ENCODE measurements around the gene PPP1R3G.

DNA sequence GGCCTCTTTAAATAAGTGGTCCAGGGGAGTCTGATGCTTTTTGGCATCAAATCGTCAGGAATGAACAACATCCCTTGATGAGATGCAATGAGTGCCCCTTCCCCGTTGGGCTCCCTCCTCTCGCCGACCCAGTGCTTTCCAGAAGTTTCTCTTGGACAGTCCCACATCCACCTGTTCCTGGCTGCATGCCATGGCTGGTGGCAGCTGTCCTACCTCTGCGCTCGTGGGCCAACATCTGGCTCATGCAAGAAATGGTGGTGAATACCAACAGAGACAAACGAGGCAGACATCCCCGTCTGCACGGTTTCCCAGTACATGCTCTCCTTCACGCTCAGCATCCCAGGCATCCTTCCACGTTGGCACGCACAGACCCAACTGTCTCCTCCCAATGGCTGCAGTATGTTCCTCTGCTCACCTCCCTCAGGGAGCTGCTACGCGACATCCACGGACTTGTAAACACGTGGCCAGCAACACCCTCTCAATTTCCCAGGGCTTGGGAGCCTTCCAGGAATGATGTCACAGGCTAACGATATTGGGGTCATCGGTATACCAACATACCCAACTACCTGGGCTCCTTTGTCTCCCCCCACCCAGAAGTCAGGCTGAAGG lies 37.5 kb downstream of the PPP1R3G start:
- TF ChIP-seq SIN3A (IDR thresholded peaks at IDR 0.05; ENCODE audit: borderline replicate concordance, insufficient read depth, low read length), result no peak
- TF ChIP-seq TAF1 (IDR thresholded peaks at IDR 0.05; ENCODE audit: borderline replicate concordance, insufficient read depth, low read length), result no peak
- no peak for TF ChIP-seq POLR2AphosphoS5 (IDR thresholded peaks at IDR 0.05; ENCODE audit: low read depth, low read length)
- TF ChIP-seq, protein P1, sequence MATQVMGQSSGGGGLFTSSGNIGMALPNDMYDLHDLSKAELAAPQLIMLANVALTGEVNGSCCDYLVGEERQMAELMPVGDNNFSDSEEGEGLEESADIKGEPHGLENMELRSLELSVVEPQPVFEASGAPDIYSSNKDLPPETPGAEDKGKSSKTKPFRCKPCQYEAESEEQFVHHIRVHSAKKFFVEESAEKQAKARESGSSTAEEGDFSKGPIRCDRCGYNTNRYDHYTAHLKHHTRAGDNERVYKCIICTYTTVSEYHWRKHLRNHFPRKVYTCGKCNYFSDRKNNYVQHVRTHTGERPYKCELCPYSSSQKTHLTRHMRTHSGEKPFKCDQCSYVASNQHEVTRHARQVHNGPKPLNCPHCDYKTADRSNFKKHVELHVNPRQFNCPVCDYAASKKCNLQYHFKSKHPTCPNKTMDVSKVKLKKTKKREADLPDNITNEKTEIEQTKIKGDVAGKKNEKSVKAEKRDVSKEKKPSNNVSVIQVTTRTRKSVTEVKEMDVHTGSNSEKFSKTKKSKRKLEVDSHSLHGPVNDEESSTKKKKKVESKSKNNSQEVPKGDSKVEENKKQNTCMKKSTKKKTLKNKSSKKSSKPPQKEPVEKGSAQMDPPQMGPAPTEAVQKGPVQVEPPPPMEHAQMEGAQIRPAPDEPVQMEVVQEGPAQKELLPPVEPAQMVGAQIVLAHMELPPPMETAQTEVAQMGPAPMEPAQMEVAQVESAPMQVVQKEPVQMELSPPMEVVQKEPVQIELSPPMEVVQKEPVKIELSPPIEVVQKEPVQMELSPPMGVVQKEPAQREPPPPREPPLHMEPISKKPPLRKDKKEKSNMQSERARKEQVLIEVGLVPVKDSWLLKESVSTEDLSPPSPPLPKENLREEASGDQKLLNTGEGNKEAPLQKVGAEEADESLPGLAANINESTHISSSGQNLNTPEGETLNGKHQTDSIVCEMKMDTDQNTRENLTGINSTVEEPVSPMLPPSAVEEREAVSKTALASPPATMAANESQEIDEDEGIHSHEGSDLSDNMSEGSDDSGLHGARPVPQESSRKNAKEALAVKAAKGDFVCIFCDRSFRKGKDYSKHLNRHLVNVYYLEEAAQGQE (IDR thresholded peaks at IDR 0.05; ENCODE audit: insufficient read depth in 1 of 2, low read depth in 2 of 2, low read length in 2 of 2), result no peak
- TF ChIP-seq FOXP2 (optimal IDR thresholded peaks at IDR 0.05; ENCODE audit: borderline replicate concordance, extremely low read depth, extremely low read length, insufficient read depth), result no peak

Data from PFSK-1 (cell line).